Nephron progenitor cell (in vitro differentiated cells): ENCODE results near the gene MAGI1.
A peak's percentile ranks its signal among the peaks of the same experiment; 100 is the strongest.

ENCODE experiments used
- DNase-seq: peaks from one replicate; pipeline ENCODE4 v3.0.0; 2021
- H3K27ac Mint-ChIP-seq: 2 replicates; pipeline ENCODE4 v1.8.0; 2021; ENCODE audit warnings: mild to moderate bottlenecking, moderate library complexity, mixed read lengths
- H3K27me3 Mint-ChIP-seq: 2 replicates; pipeline ENCODE4 v1.8.0; 2021; ENCODE audit warnings: mild to moderate bottlenecking, low read depth, mixed read lengths; ENCODE audit not compliant: poor library complexity
- H3K36me3 Mint-ChIP-seq: 2 replicates; pipeline ENCODE4 v1.8.0; 2021; ENCODE audit warnings: low read depth, mixed read lengths
- H3K4me1 Mint-ChIP-seq: 2 replicates; pipeline ENCODE4 v1.8.0; 2021; ENCODE audit warnings: mixed read lengths
- H3K4me3 Mint-ChIP-seq: 2 replicates; pipeline ENCODE4 v1.8.0; 2021; ENCODE audit warnings: mild to moderate bottlenecking, moderate library complexity, mixed read lengths
- H3K9me3 Mint-ChIP-seq: 2 replicates; pipeline ENCODE4 v1.8.0; 2021; ENCODE audit warnings: mild to moderate bottlenecking, moderate library complexity, mixed read lengths
- CTCF ChIP-seq: fragments of 200-600 bp; sonication (generic); IDR thresholded peaks from 2 replicates; pipeline ENCODE4 v1.5.0; 2021; ENCODE audit warnings: antibody characterized with exemption

Gene MAGI1

GRCh38 chr3:65978116-65978515 lies 60.6 kb downstream of the MAGI1 start:
- no peak for TF ChIP-seq CTCF
- H3K36me3 Mint-ChIP-seq, result peaks cover 35% of the 10 kb centered on the region
- H3K4me1 Mint-ChIP-seq, result peaks cover 14% of the 10 kb centered on the region
- H3K4me3 Mint-ChIP-seq, result no peak overlapping the region
- H3K9me3 Mint-ChIP-seq, result peaks cover 3% of the 10 kb centered on the region
- DNase-seq, result no peak
- H3K27me3 Mint-ChIP-seq, result peaks cover 4% of the 10 kb centered on the region
- no peak overlapping the region for H3K27ac Mint-ChIP-seq

- no peak for DNase-seq
- peaks cover 24% of the 10 kb centered on the region for H3K4me1 Mint-ChIP-seq
- peaks cover 4% of the 10 kb centered on the region for H3K27me3 Mint-ChIP-seq
- peaks cover 3% of the 10 kb centered on the region for H3K9me3 Mint-ChIP-seq
- H3K27ac Mint-ChIP-seq, result no peak overlapping the region
- peaks cover 42% of the 10 kb centered on the region for H3K36me3 Mint-ChIP-seq
- H3K4me3 Mint-ChIP-seq, result no peak overlapping the region
- TF ChIP-seq CTCF, result no peak
Measured at GRCh38 chr3:65975032-65975431, 63.7 kb downstream of the MAGI1 start.

GRCh38 chr3:65974509-65974908 lies 64.2 kb downstream of the MAGI1 start:
- DNase-seq, result no peak
- H3K4me1 Mint-ChIP-seq, result peaks cover 22% of the 10 kb centered on the region
- H3K4me3 Mint-ChIP-seq, result no peak overlapping the region
- H3K36me3 Mint-ChIP-seq, result peaks cover 44% of the 10 kb centered on the region
- H3K27ac Mint-ChIP-seq, result no peak overlapping the region
- TF ChIP-seq CTCF, result no peak
- H3K9me3 Mint-ChIP-seq, result peaks cover 3% of the 10 kb centered on the region
- peaks cover 4% of the 10 kb centered on the region for H3K27me3 Mint-ChIP-seq

- DNase-seq, result no peak
- Mint-ChIP-seq H3K27ac (no peak overlapping the region), H3K36me3 (peaks cover 43% of the 10 kb centered on the region), H3K4me1 (peaks cover 13% of the 10 kb centered on the region), H3K4me3 (no peak overlapping the region), H3K27me3 (peaks cover 3% of the 10 kb centered on the region), H3K9me3 (peaks cover 3% of the 10 kb centered on the region)
- TF ChIP-seq CTCF, result no peak
Measured at GRCh38 chr3:65972765-65973164, 66.0 kb downstream of the MAGI1 start.

- Mint-ChIP-seq H3K4me1 (peaks cover 9% of the 10 kb centered on the region), H3K9me3 (peaks cover 3% of the 10 kb centered on the region), H3K27ac (peak overlapping the region; percentile 44), H3K36me3 (peaks cover 34% of the 10 kb centered on the region), H3K4me3 (no peak overlapping the region), H3K27me3 (no peaks in the 10 kb centered on the region)
- no peak for TF ChIP-seq CTCF
- DNase-seq, result no peak
Measured at GRCh38 chr3:65971293-65972252, 67.1 kb downstream of the MAGI1 start.

GRCh38 chr3:65968996-65969395 lies 69.7 kb downstream of the MAGI1 start:
- Mint-ChIP-seq H3K4me3 (no peak overlapping the region), H3K27ac (no peak overlapping the region), H3K27me3 (no peaks in the 10 kb centered on the region), H3K4me1 (peaks cover 16% of the 10 kb centered on the region), H3K36me3 (peaks cover 11% of the 10 kb centered on the region), H3K9me3 (no peaks in the 10 kb centered on the region)
- no peak for DNase-seq
- TF ChIP-seq CTCF, result no peak
